GM12878 (cell line): ENCODE measurements around the gene ODAPH.

ENCODE experiments used
- NR2C2 ChIP-seq: IDR thresholded peaks from 2 replicates; pipeline ENCODE4 v1.6.1; 2011; ENCODE audit warnings: borderline replicate concordance, low read depth; ENCODE audit not compliant: control insufficient read depth, insufficient read length
- SIN3A ChIP-seq: IDR thresholded peaks from 2 replicates; pipeline ENCODE4 v1.6.1; 2012; ENCODE audit warnings: low read depth, low read length, improper control_type of control experiment
- TF ChIP-seq, protein P1 (sequence below), 3 experiments: IDR thresholded peaks in 2 of 3; conservative IDR thresholded peaks in 1 of 3; 2 replicates each; pipeline ENCODE4 v1.5.1; 2011; ENCODE audit warnings: low read depth in 3 of 3, low read length in 3 of 3, mild to moderate bottlenecking in 3 of 3, control low read depth in 2 of 3, moderate library complexity in 2 of 3, inconsistent platforms in 1 of 3, mixed read lengths in 1 of 3; ENCODE audit not compliant: control insufficient read depth in 2 of 3, insufficient read depth in 1 of 3; ENCODE audit errors: extremely low read depth in 1 of 3

GRCh38 chr4:75596061-75596460 lies 40.2 kb downstream of the ODAPH start:
- TF ChIP-seq, protein P1, sequence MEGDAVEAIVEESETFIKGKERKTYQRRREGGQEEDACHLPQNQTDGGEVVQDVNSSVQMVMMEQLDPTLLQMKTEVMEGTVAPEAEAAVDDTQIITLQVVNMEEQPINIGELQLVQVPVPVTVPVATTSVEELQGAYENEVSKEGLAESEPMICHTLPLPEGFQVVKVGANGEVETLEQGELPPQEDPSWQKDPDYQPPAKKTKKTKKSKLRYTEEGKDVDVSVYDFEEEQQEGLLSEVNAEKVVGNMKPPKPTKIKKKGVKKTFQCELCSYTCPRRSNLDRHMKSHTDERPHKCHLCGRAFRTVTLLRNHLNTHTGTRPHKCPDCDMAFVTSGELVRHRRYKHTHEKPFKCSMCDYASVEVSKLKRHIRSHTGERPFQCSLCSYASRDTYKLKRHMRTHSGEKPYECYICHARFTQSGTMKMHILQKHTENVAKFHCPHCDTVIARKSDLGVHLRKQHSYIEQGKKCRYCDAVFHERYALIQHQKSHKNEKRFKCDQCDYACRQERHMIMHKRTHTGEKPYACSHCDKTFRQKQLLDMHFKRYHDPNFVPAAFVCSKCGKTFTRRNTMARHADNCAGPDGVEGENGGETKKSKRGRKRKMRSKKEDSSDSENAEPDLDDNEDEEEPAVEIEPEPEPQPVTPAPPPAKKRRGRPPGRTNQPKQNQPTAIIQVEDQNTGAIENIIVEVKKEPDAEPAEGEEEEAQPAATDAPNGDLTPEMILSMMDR (IDR thresholded peaks at IDR 0.05 in 2 of 3, conservative IDR thresholded peaks at IDR 0.05 in 1 of 3; ENCODE audit: control insufficient read depth in 2 of 3, extremely low read depth in 1 of 3, insufficient read depth in 1 of 3, low read depth in 3 of 3, low read length in 3 of 3): no peak
- TF ChIP-seq SIN3A (no peak), NR2C2 (no peak)
